VCaP (cell line): ENCODE measurements around the gene ZNF521.

Source experiments
- H3K27ac ChIP-seq: fragments of 450-650 bp; 2 replicates; pipeline ENCODE4 v1.5.1; 2017
- TF ChIP-seq, protein P1 (sequence below): fragments of 450-650 bp; conservative IDR thresholded peaks from 2 replicates; pipeline ENCODE4 v1.5.1; 2017; ENCODE audit warnings: mild to moderate bottlenecking, moderate library complexity

Gene ZNF521

DNA sequence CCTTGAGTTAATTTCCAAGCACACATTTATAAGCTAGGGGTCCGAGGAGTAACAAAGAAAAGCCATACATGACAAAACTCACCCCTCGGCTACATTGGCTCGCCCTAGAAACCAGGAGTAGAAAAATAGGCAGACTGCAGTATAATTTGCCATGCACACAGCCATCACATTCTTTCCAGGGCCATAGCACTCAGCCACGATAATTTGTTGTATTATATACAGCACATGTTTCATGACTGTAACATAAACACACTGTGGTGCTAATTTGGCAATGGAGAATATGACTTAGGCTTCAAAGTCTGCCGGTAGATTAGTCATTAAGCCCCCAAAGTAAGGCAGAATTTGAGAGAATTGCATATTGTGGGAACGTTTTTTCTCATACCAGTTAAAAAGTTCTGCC lies 254.9 kb downstream of the ZNF521 start:
- TF ChIP-seq, protein P1, sequence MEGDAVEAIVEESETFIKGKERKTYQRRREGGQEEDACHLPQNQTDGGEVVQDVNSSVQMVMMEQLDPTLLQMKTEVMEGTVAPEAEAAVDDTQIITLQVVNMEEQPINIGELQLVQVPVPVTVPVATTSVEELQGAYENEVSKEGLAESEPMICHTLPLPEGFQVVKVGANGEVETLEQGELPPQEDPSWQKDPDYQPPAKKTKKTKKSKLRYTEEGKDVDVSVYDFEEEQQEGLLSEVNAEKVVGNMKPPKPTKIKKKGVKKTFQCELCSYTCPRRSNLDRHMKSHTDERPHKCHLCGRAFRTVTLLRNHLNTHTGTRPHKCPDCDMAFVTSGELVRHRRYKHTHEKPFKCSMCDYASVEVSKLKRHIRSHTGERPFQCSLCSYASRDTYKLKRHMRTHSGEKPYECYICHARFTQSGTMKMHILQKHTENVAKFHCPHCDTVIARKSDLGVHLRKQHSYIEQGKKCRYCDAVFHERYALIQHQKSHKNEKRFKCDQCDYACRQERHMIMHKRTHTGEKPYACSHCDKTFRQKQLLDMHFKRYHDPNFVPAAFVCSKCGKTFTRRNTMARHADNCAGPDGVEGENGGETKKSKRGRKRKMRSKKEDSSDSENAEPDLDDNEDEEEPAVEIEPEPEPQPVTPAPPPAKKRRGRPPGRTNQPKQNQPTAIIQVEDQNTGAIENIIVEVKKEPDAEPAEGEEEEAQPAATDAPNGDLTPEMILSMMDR: no peak
- no peak overlapping the region for H3K27ac ChIP-seq

GRCh38 chr18:25093141-25093540 lies 258.8 kb downstream of the ZNF521 start:
- H3K27ac ChIP-seq: no peak overlapping the region
- TF ChIP-seq, protein P1: no peak

GRCh38 chr18:25089470-25089869 lies 262.5 kb downstream of the ZNF521 start:
- peak overlapping the region; percentile 74 for H3K27ac ChIP-seq
- TF ChIP-seq, protein P1: no peak

GRCh38 chr18:25086876-25087275 lies 265.1 kb downstream of the ZNF521 start:
- TF ChIP-seq, protein P1: no peak
- H3K27ac ChIP-seq: no peak overlapping the region

GRCh38 chr18:25081001-25081400 lies 271.0 kb downstream of the ZNF521 start:
- TF ChIP-seq, protein P1: no peak

GRCh38 chr18:25080211-25080610 lies 271.8 kb downstream of the ZNF521 start:
- peak overlapping the region; percentile 95 for H3K27ac ChIP-seq
- TF ChIP-seq, protein P1: no peak

More at GRCh38 chr18:25081001-25081400, 271.0 kb downstream of the ZNF521 start:
- H3K27ac ChIP-seq: no peak overlapping the region; the same call in 1 of the 2 replicates

DNA sequence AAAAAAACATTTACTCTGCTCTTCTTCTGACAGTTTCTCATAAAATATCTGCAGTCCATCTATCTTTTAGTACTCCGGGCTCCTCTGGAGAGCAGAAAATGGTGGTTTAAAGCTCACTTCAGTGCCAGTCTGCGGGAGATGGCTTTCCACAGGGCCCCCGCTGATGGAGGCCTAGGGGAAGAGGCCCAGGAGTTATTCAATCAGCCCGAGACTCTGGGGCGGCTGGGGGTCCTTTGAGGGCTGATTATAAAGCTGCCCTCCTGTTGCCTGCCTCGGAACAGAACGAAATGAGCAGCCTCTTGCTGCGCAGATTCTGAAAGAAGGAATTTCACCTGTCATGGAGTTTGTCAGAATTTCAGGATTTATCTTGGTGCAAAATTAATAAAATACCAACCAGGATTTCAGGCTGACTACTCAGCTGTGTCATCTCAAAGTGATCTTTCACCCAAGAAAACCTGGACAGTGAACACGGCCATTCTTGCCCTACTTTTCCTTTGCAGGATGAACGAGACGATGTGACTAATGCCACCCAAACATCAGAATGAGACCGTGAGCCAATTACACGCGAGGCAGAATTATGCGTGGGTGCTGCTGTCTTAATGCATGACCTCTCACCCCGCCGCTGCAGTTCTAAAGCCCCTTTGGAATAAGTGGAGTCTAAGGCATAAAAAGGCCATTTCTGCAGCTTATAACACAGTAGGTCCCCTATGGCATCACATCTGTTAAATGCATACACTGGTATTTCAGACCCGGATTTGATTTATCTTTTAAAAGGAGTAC lies 273.8 kb downstream of the ZNF521 start:
- H3K27ac ChIP-seq: peak overlapping the region; percentile 95
- TF ChIP-seq, protein P1: no peak
